GM18502 (cell line): Measurements from ENCODE around the gene NCAPH2.

Source experiments
- ATAC-seq: cut with Tn5 transposase; IDR thresholded peaks from one replicate; pipeline ENCODE4 v1.9.1; 2021; ENCODE audit warnings: mild to moderate bottlenecking; ENCODE audit not compliant: unreplicated experiment, poor library complexity

Gene NCAPH2

DNA sequence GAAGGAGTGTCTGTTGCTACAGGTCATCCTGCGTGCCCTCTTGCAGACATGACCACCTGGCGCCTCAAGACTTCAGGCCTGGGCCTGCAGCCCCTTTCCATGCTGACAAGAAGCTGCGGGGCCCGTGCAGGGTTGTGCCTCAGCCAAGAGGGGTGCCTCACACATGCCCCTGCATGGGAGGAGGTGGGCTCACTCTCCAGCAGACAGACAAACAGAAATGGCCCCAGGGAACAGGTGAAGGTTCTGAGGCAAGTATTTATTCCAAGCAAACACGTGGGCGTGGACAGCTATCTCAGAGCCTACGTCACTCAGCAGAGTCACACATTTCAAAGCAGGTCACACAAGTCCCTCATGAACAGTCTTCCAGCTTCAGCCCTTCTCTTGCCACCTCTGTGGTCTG, 60.6 kb downstream of the NCAPH2 start:
- ATAC-seq = no peak

DNA sequence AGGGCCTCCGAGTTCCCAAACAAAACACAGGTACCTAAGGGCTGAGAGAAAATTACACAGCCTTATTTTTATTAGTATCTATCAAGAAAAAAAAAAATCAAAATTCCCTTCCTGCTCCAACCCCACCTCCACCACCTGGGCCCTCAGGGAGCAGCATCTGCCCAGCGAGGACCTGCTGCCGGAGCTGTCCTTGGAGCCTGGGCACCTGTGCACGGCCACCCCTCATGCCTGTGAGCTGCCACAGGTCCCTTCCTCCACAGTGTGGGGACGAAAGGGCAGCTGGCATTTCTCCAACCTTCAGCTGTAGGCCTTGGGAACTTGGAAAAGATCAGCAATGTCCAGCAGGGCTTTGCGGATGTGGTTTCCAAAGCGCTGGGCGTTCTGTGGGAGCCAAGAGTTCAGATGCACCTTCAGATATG, 61.0 kb downstream of the NCAPH2 start:
- no peak for ATAC-seq

DNA sequence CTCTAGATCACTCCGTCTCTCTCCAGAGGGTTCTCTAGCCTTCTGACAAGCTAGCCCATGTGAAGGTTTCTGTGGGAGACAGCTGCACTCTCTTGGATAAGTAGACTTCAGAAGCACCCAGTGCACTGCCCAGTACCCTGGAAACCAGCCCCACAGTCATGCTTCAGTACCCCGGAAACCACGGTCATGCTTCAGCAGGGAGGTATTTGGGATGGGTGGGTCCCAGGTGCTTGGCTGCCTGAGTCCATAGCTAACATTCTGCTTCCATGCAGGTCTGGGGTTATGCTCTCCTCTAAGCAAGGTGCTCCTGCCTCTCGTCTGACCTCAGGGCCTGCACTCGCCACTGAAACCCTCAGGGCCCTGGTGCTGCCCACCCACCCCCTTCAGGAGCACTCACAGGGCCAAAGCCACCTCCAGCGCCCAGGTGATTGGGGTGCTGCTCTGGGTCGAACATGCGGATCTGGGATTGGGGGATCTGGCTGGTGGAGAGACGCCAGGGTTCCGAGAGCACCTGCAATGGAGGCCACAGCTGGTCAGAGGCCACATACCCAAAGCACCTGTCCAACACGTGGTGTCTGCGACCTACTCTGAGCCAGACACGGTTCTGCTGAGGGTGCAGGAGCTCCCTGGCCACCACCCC, 62.0 kb downstream of the NCAPH2 start:
- ATAC-seq = no peak

DNA sequence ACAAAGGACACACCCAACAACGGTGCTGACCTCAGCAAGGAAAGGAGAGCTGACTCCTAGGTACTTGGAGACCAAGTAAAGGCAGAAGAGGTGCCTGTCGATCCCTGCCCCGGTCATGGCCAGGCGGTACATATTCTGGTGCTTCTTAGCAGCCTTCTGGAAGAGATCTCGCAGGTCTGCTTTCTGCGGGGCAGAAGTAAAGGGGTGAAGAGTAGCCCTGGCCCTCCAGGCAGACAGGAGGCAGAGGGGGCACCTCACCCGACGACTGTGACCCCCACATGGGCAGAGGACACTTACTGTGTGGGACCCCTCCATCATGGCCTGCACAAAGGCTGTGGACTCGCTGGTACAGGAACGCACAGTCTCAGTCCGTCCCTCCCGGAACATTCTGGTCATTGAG, 62.8 kb downstream of the NCAPH2 start:
- no peak for ATAC-seq

DNA sequence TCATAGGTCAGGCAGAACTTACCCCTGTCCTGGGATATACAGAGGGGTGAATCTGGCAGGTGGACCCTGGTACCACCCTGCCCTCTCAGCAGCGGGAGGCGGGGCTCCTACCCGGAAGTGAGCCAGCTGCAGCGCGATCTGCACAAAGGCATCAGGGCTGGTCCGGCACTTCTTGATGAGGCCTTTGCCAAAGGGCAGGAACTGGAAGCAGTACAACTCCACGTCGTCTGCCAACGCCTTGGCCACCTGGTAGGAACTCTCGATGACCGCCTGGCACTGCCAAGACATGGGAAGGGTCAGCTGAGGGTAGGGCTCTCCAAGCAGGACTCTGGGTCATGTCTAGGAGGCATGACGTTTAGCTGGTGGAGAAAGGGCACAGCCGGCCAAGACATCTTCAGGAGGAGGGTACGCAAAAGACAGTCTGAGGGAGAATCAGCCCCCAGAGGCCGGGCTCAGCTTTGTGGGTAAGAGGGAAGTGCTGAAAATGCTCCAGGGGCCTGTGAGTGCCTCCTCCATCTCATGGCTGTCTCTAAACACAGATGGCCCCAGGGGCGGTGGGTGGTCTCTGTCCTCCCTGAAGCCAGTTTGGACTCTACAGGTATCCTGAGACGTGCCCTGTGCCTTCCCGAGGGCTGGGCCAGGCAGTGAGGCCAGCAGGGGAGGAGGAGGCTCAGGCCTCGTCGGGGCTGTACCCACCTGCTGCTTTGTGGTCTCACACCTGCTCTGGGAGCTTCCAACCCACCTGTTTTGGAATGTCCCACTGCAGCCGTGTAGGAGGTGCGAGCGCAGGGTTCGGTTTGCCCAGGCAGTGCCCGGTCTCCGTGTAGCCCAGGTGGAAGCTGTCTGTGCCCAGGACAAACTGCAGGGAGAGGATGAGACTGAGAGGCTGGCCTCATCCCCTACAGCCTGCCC, 63.5 kb downstream of the NCAPH2 start:
- no peak for ATAC-seq

DNA sequence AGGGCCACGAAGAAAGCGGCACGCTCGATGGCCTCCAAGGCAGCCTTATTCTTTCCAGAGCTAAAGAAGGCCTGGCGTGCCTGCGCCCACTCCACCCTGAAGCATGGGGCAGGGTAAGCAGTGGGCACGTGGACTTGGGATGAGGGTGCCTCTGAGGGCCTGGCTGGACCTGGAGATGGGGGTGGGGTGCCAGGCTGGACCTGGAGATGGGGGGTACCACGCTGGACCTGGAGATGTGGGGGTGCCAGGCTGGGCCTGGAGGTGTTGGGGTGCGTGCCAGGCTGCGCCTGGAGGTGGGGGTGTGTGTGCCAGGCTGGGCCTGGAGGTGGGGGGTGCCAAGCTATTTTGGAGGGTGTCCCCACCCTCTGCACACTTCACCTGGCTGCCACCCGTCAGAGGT, 64.9 kb downstream of the NCAPH2 start:
- no peak for ATAC-seq

DNA sequence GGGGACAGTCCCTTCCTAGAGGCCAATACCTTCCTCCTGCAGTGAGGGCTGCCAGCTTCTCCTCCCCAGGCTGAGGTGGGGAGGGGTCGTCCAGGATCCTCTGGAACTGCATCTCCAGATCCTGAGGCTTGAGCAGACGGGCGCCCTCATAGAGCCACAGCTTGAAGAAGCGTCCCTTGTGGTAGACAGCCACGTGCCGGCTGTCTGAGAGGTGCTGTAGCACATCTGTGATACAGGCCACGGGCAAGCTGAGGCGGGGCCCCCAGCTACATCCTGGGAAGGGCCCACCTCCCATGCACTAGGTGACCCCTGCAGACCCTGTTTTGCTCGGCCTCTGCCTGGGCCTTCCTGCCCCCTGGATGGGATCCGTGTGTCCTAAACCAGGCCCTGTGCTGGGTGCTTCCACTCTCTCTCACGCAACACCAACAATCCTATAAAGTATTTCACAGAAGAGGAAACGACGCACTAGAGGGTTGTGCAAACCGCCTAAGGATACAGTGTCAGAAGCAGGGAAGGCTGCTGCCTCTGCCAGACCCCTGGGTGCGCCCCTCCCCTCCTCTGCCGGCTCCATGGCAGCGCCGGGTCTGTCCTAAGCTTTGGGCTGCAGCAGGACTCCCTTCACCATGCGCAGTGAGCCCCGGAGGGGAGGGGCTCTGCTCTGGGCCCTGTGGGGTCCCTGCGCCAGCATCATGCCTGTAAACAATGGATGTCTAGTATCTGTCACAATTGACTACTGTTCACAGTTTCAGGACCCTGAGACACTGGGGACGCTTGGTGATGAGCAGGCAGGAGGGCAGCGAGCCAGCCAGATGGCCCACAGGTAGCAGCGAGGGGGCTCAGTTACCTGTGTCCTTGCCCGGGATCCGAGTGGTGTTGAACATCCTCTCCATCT, 65.7 kb downstream of the NCAPH2 start:
- ATAC-seq = no peak

DNA sequence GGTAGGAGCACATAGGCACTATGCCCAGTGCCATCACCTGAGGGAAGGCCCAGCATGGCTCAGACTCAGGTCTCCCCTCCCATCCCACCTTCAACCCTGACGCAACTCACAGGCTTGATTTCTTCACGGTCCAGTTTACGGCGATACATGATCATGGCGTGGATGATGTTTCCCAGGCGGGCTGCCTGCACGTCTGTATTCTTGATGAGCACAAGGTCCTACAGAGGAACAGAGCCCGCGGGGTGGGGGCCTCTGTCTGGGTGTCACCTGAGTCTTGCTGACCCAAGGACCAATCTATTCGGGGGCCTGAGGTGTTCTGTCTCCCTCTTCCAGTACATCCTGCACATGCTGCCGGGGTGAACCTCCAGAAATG, 66.3 kb downstream of the NCAPH2 start:
- ATAC-seq = no peak
